Purkinje cell (primary cell): ENCODE measurements around the gene TMEM106C. TPM values are rescaled to one million over a fixed set of nuclear protein-coding genes. Genes with fewer than 3 reads are reported as not detected.

Experiments used
- polyA plus RNA-seq: library from polyadenylated mRNA; unstranded; fragments of >200 nt; fragmentation: Nextera tagmentation; gene quantifications from 2 replicates; pipeline ENCODE4 v1.2.1, GENCODE V29; 2014

The TMEM106C gene, protein sequence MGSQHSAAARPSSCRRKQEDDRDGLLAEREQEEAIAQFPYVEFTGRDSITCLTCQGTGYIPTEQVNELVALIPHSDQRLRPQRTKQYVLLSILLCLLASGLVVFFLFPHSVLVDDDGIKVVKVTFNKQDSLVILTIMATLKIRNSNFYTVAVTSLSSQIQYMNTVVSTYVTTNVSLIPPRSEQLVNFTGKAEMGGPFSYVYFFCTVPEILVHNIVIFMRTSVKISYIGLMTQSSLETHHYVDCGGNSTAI
- 38.4 and 43.6 TPM in 2 replicates for polyA plus RNA-seq

DNA sequence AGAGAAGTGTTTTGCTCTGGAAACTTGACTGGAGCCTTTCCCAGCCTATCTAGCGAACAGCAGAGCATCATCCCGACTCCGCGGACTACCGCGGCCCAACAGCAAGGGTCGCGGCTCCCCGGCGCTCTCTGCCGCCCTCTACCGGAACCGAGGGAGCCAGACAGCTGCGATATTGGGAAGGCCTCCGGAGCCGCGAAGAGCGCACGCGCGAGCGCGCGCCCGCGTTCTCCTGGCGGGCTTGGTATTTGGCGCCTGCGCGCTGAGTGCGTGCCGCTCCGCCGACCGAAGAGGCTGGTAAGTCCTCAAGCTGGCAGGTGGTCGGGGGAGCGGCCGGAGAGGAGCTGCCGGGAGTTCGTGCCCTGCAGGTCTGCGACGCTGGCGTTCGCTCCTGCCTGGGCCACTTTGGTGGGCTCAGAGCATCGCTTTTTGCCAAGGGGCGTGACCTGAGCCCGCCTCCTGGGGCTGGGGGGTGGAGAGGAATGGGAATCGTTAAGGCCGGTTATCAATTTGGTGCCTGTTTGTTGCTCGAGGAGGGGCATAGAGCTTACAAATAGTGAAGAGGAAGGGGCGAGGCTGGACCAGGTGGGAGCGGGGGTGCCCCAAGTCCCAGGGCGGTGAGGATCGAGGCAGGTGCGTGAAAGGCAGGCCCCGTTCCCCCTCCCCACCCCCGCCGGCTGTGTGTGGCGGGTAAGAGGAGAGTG lies at the start of gene TMEM106C:
TMEM106C (plus strand) TSS at position 257 of the 701 bp plus-strand sequence. CDS start 641 bp downstream, outside the sequence.

DNA sequence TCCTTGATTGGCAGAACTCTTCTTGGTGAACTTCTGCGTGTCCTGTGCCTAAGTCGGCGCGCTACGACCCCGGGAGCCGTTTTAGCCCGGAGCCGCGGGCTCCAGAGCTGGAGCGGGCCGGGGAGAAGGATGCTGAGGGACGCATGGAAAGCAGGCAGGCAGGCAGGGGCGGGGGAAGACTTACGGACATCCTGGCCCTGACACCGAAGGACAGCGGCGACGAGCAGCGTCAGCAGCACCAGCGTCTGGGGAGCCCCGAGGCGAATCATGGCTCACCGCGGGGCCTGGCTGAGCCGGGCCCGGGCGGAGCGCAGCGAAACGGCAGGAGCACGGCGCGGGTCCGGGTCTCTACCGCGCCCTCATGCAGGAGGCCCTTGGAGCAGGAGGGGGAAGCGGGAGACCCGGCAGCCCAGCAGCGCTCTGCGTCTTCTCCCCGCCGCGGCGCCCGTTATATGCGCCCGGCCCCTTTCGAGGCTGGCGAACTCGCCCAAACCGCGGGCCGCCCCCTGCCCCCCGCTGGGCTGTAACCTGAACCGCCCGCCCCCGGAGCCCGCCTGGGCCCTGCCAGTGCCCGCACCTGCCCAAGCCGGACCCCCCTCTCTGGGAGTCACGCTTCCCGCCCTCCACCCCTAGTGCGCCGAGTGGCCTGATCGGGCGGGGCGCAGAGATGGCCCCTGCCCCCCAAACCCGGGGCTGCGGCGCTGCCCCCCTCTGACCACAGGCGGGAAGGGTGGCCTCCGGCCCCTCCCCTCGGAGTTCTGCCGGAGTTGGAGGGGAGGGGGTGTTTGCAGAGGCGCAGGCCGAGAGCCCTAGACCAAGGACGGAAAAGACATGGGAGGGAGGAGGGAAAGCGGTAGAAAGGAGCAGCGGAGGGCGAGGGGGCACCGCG lies 40.9 kb downstream of the TMEM106C start, which contains the start of gene COL2A1:
COL2A1 (minus strand) TSS at position 424 of the 889 bp plus-strand sequence; CDS start at position 269, 155 bp downstream.

Other genes starting within 250 kb of the TMEM106C start
- gene ENDOU, start 238.1 kb upstream of the TMEM106C start, polyA plus RNA-seq = not detected in 2 replicates
- gene RAPGEF3, start 204.7 kb upstream of the TMEM106C start, polyA plus RNA-seq = 0.04 and 1.0 TPM in 2 replicates
- 75.7 and 80.1 TPM in 2 replicates for gene SLC48A1, start 190.4 kb upstream of the TMEM106C start, polyA plus RNA-seq
- 0.22 and 0.26 TPM in 2 replicates for gene HDAC7, start 143.7 kb upstream of the TMEM106C start, polyA plus RNA-seq
- not detected in 2 replicates for gene VDR, start 58.6 kb upstream of the TMEM106C start, polyA plus RNA-seq
- not detected in 2 replicates for gene COL2A1, start 40.9 kb downstream of the TMEM106C start, polyA plus RNA-seq
- gene SENP1, start 142.5 kb downstream of the TMEM106C start, polyA plus RNA-seq = 1.3 and 1.5 TPM in 2 replicates
- 147 and 158 TPM in 2 replicates for gene PFKM, start 155.8 kb downstream of the TMEM106C start, polyA plus RNA-seq
- gene ASB8, start 193.9 kb downstream of the TMEM106C start, polyA plus RNA-seq = 34.2 and 50.2 TPM in 2 replicates
- 41.6 and 68.9 TPM in 2 replicates for gene CCDC184, start 220.0 kb downstream of the TMEM106C start, polyA plus RNA-seq
- not detected in 2 replicates for gene OR10AD1, start 239.7 kb downstream of the TMEM106C start, polyA plus RNA-seq